H1 (cell line): Measurements from ENCODE around the gene SOCS3. TPM values are rescaled to one million over a fixed set of nuclear protein-coding genes. Genes with fewer than 3 reads are reported as not detected.

ENCODE experiments used
- CTCF ChIA-PET: fragments of 300-600 bp; sonication (Branson Sonifier 250); formaldehyde crosslinking; loops from one replicate; lab custom pipeline; 2021; ENCODE audit not compliant: partially characterized antibody; lab: Charles Lee
- POLR2A ChIA-PET: fragments of 300-600 bp; sonication (Branson Sonifier 250); formaldehyde crosslinking; loops from one replicate; lab custom pipeline; 2021; ENCODE audit warnings: inconsistent platforms; ENCODE audit not compliant: partially characterized antibody; lab: Charles Lee
- DNase-seq, 2 experiments: peaks; one replicate each; pipeline versions ENCODE4 v3.0.0 to v3.0.0-alpha.2; 2010 to 2022; ENCODE audit warnings: low spot score in 2 of 2, low read depth in 1 of 2, mixed read lengths in 1 of 2
- FAIRE-seq: peaks from 2 replicates; lab custom pipeline; 2011; peaks lifted over from hg19 to GRCh38; lab: Jason Lieb, UNC
- H2AFZ ChIP-seq: 2 replicates; pipeline ENCODE4 v1.8.1; 2012; ENCODE audit warnings: low read length, inconsistent platforms
- H2AK5ac ChIP-seq: 2 replicates; pipeline ENCODE4 v1.6.1; 2013; ENCODE audit warnings: low read depth, low read length
- H2BK120ac ChIP-seq: replicated peaks from 2 replicates; pipeline ENCODE3; 2013; ENCODE audit warnings: low read depth, low read length, inconsistent platforms
- H2BK12ac ChIP-seq: 2 replicates; pipeline ENCODE4 v1.6.1; 2013; ENCODE audit warnings: low read depth, low read length
- H2BK15ac ChIP-seq: 2 replicates; pipeline ENCODE4 v1.6.1; 2013; ENCODE audit warnings: low read length
- H2BK20ac ChIP-seq: 2 replicates; pipeline ENCODE4 v1.6.1; 2013; ENCODE audit warnings: low read length
- H2BK5ac ChIP-seq: 2 replicates; pipeline ENCODE4 v1.6.1; 2013; ENCODE audit warnings: low read depth, low read length
- H3K14ac ChIP-seq: 2 replicates; pipeline ENCODE4 v1.6.1; 2013; ENCODE audit warnings: inconsistent platforms; ENCODE audit not compliant: insufficient read length
- H3K18ac ChIP-seq: 2 replicates; pipeline ENCODE4 v1.6.1; 2013; ENCODE audit warnings: low read length; ENCODE audit errors: extremely low read depth
- H3K23ac ChIP-seq: 2 replicates; pipeline ENCODE4 v1.6.1; 2013; ENCODE audit warnings: inconsistent platforms; ENCODE audit not compliant: insufficient read length
- H3K23me2 ChIP-seq: 2 replicates; pipeline ENCODE4 v1.6.1; 2013; ENCODE audit warnings: low read depth, low read length
- H3K27ac ChIP-seq: 2 replicates; pipeline ENCODE4 v1.6.1; 2011; ENCODE audit warnings: low read depth, low read length, inconsistent platforms
- H3K27me3 ChIP-seq, 4 experiments: replicated peaks in 1 of 4; 1 replicate in 1 of 4; 2 replicates in 3 of 4; pipeline versions ENCODE4 v1.6.1 to v1.8.1; 2011 to 2013; ENCODE audit warnings: low read length in 3 of 4, mild to moderate bottlenecking in 3 of 4, inconsistent platforms in 2 of 4, mixed read lengths in 2 of 4, moderate library complexity in 1 of 4; ENCODE audit not compliant: control insufficient read depth in 3 of 4, insufficient read depth in 3 of 4; ENCODE audit errors: extremely low read depth in 1 of 4
- H3K36me3 ChIP-seq, 4 experiments: 2 replicates each; pipeline versions ENCODE4 v1.6.1 to v1.8.1; 2011 to 2013; ENCODE audit warnings: mild to moderate bottlenecking in 4 of 4, low read length in 3 of 4, moderate library complexity in 2 of 4, control low read depth in 1 of 4, inconsistent platforms in 1 of 4; ENCODE audit not compliant: insufficient read depth in 4 of 4, control insufficient read depth in 2 of 4
- H3K4ac ChIP-seq: replicated peaks from 2 replicates; pipeline ENCODE3; 2013; ENCODE audit warnings: low read length, low read depth, mixed read lengths, inconsistent platforms; ENCODE audit not compliant: insufficient read length
- H3K4me1 ChIP-seq, 4 experiments: replicated peaks in 1 of 4; 1 replicate in 1 of 4; 2 replicates in 3 of 4; pipeline versions ENCODE4 v1.6.1 to v1.8.1; 2011 to 2013; ENCODE audit warnings: low read length in 3 of 4, inconsistent platforms in 2 of 4, mixed read lengths in 1 of 4; ENCODE audit not compliant: insufficient read depth in 4 of 4, control insufficient read depth in 3 of 4
- H3K4me2 ChIP-seq, 2 experiments: 2 replicates each; pipeline versions ENCODE4 v1.6.1 to v1.8.1; 2011 to 2013; ENCODE audit warnings: low read depth in 2 of 2, low read length in 2 of 2, control low read depth in 1 of 2, inconsistent platforms in 1 of 2, mild to moderate bottlenecking in 1 of 2; ENCODE audit not compliant: insufficient read depth in 1 of 2
- H3K4me3 ChIP-seq, 4 experiments: fragments of 200-600, 300-600 bp in 1 of 4; sonication (generic), shearing (Covaris generic), sonication (Bioruptor Twin) in 1 of 4; 2 replicates each; pipeline versions ENCODE4 v1.5.1 to v1.8.1; 2011 to 2016; ENCODE audit warnings: low read length in 4 of 4, low read depth in 3 of 4, control low read depth in 2 of 4, inconsistent platforms in 2 of 4, mild to moderate bottlenecking in 2 of 4, mixed read lengths in 1 of 4, moderate library complexity in 1 of 4; ENCODE audit not compliant: insufficient read depth in 2 of 4; ENCODE audit errors: extremely low read depth in 1 of 4
- H3K56ac ChIP-seq: replicated peaks from 2 replicates; pipeline ENCODE3; 2013; ENCODE audit warnings: low read depth, mild to moderate bottlenecking, mixed read lengths, low read length, inconsistent platforms; ENCODE audit not compliant: insufficient read length
- H3K79me1 ChIP-seq: 2 replicates; pipeline ENCODE4 v1.6.1; 2013; ENCODE audit warnings: low read depth, low read length, control low read depth
- H3K79me2 ChIP-seq, 2 experiments: 2 replicates each; pipeline versions ENCODE4 v1.6.1 to v1.8.1; 2012 to 2013; ENCODE audit warnings: low read length in 2 of 2, mild to moderate bottlenecking in 2 of 2, inconsistent platforms in 1 of 2; ENCODE audit not compliant: insufficient read depth in 2 of 2, control insufficient read depth in 1 of 2
- H3K9ac ChIP-seq, 4 experiments: replicated peaks in 1 of 4; 1 replicate in 1 of 4; 2 replicates in 3 of 4; pipeline versions ENCODE4 v1.6.1 to v1.8.1; 2011 to 2013; ENCODE audit warnings: low read depth in 3 of 4, low read length in 3 of 4, control low read depth in 2 of 4, mild to moderate bottlenecking in 2 of 4, moderate library complexity in 2 of 4, inconsistent platforms in 1 of 4; ENCODE audit errors: extremely low read depth in 1 of 4
- H3K9me3 ChIP-seq, 2 experiments: 2 replicates each; pipeline versions ENCODE4 v1.6.1 to v1.8.1; 2012 to 2013; ENCODE audit warnings: mild to moderate bottlenecking in 2 of 2, moderate library complexity in 2 of 2, control low read depth in 1 of 2, inconsistent platforms in 1 of 2, low read depth in 1 of 2, low read length in 1 of 2, mixed read lengths in 1 of 2; ENCODE audit not compliant: insufficient read depth in 2 of 2
- H4K20me1 ChIP-seq, 2 experiments: replicated peaks in 1 of 2; 2 replicates each; pipeline versions ENCODE3 to v1.8.1; 2011 to 2013; ENCODE audit warnings: inconsistent platforms in 2 of 2, low read length in 2 of 2, mild to moderate bottlenecking in 1 of 2; ENCODE audit not compliant: insufficient read depth in 2 of 2, control insufficient read depth in 1 of 2
- H4K5ac ChIP-seq: 2 replicates; pipeline ENCODE4 v1.6.1; 2013; ENCODE audit warnings: low read length, low read depth, mixed read lengths, inconsistent platforms; ENCODE audit not compliant: insufficient read length
- H4K8ac ChIP-seq: 2 replicates; pipeline ENCODE4 v1.8.0; 2013; ENCODE audit warnings: mild to moderate bottlenecking, moderate library complexity, low read length, inconsistent platforms; ENCODE audit not compliant: insufficient read depth; ENCODE audit errors: extremely low read depth
- H4K91ac ChIP-seq: replicated peaks from 2 replicates; pipeline ENCODE3; 2013; ENCODE audit warnings: low read length, mixed read lengths, inconsistent platforms; ENCODE audit not compliant: insufficient read length
- EP300 ChIP-seq, 2 experiments: IDR thresholded peaks; 1 replicate in 1 of 2; 2 replicates in 1 of 2; pipeline ENCODE4 v1.6.1; 2011 to 2012; ENCODE audit warnings: low read depth in 2 of 2, low read length in 2 of 2, mild to moderate bottlenecking in 2 of 2, borderline replicate concordance in 1 of 2, inconsistent platforms in 1 of 2, moderate library complexity in 1 of 2
- HDAC2 ChIP-seq, 2 experiments: fragments of 300-600 bp in 1 of 2; sonication (generic) in 1 of 2; IDR thresholded peaks; 2 replicates each; pipeline ENCODE4 v1.6.1; 2011 to 2012; ENCODE audit warnings: low read depth in 2 of 2, low read length in 2 of 2, mild to moderate bottlenecking in 2 of 2, moderate library complexity in 2 of 2, borderline replicate concordance in 1 of 2, inconsistent platforms in 1 of 2
- HDAC6 ChIP-seq: IDR thresholded peaks from one replicate; pipeline ENCODE4 v1.7.1; 2012; ENCODE audit warnings: low read depth, mild to moderate bottlenecking, inconsistent platforms, low read length, moderate library complexity
- MAFK ChIP-seq: IDR thresholded peaks from 2 replicates; pipeline ENCODE4 v1.6.1; 2012; ENCODE audit warnings: low read depth, mild to moderate bottlenecking, improper control_type of control experiment, low read length
- POLR2AphosphoS5 ChIP-seq: IDR thresholded peaks from 2 replicates; pipeline ENCODE4 v1.6.1; 2011; ENCODE audit warnings: low read depth, low read length
- SAP30 ChIP-seq: fragments of 300-600 bp; sonication (generic); IDR thresholded peaks from 2 replicates; pipeline ENCODE4 v1.7.1; 2012; ENCODE audit warnings: low read length, moderate library complexity, mild to moderate bottlenecking, inconsistent platforms; ENCODE audit not compliant: insufficient read depth, insufficient replicate concordance
- SP2 ChIP-seq: IDR thresholded peaks from 2 replicates; pipeline ENCODE4 v1.6.1; 2012; ENCODE audit warnings: mild to moderate bottlenecking, low read length, inconsistent platforms
- SRF ChIP-seq: IDR thresholded peaks from 2 replicates; pipeline ENCODE4 v1.6.1; 2011; ENCODE audit warnings: mild to moderate bottlenecking, low read depth, low read length, moderate library complexity
- TAF7 ChIP-seq: optimal IDR thresholded peaks from 2 replicates; pipeline ENCODE3; 2011; ENCODE audit warnings: low read depth, mild to moderate bottlenecking, inconsistent platforms, low read length, moderate library complexity, borderline replicate concordance
- TBP ChIP-seq: IDR thresholded peaks from 2 replicates; pipeline ENCODE4 v1.6.1; 2011; ENCODE audit warnings: low read depth, low read length, improper control_type of control experiment
- WGBS, 2 experiments: shearing (Covaris generic) in 1 of 2; methylation state at CpG; one replicate each; pipeline versions ENCODE4 v1.1.6 to v1.1.7; 2013 to 2015; ENCODE audit warnings: low lambda C conversion rate in 2 of 2, mixed read lengths in 2 of 2, inconsistent platforms in 1 of 2, low coverage in 1 of 2, missing lambda C conversion rate in 1 of 2; ENCODE audit not compliant: insufficient replicate concordance in 2 of 2, insufficient coverage in 1 of 2, insufficient read length in 1 of 2; ENCODE audit errors: extremely low coverage in 1 of 2, missing lambda C conversion rate in 1 of 2; 5-methylcytosine and 5-hydroxymethylcytosine counted together
- polyA plus RNA-seq, 7 experiments: library from polyadenylated mRNA; depleted of rRNA in 3 of 7; stranded (reverse) in 5 of 7; unstranded in 2 of 7; fragments of >200 nt in 5 of 7; fragments of 200-250 nt in 2 of 7; gene quantifications; 1 replicate in 5 of 7; 2 replicates in 1 of 7; 4 replicates in 1 of 7; pipeline versions ENCODE4 v1.2.1 to v1.2.3, GENCODE V29; 2011 to 2013; ENCODE audit warnings: missing spikeins in 2 of 7, mixed read lengths in 2 of 7
- total RNA-seq: library from RNA; stranded (reverse); fragmentation: NEBNext Ultra II Directional; extraction: Animal tissue kit (Norgen Biotek cat#: 25700); gene quantifications from 2 replicates; pipeline ENCODE4 v1.2.1, GENCODE V29; 2021

The SOCS3 gene
- total and polyA plus RNA-seq, 2 of the 8 experiments (the other 6 are each of a cell fraction or from before 2014, with no cell fraction given) = 10.1 to 47.9 TPM

DNA sequence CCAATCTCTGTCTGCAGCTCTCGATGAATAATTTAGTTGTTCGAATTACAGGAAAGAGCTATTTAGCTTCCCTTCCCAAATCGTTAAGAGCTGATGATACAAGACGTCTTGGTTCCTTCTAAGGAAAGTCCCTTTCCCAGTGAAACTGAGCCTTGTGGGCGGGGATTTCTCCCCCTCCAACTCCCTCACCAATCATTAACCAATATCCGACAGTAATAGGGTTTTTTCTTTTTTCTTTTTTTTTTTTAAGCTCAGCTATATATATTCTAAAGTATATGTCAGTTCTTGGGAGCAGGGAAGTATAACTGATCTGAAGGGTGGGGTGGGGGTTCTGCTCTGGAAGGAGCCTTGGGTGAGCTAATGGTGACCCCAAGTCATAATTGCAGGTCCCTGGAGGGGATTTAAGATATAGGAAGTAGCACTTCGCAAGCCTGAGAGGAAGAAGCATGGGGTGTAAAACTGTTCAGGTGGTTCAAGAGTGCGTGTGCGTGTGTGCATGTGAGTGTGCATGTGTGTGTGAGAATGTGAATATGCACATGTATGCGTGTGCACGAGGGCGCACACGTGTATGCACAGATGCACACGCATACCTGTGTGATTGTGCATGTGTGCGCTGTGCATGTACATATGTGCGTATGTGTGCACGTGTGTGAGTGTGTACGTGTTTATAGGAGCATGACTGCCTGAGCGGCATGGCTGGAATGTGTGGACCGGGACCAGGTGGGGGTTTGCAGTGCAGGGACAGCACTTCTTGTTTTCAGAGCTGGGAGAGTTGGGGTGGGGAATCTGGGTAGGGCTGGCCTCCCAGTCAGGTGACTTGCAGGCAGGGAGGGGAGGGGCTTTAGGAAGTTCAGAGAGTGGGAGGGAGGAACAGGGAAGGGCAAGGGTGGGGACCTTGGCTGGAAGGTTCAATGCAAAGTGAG lies 42.7 kb downstream of the SOCS3 start:
- no peaks in the 10 kb centered on the region for H3K9me3 ChIP-seq
- peaks cover 8 to 38% (median 32%) of the 10 kb centered on the region in 4 experiments for H3K4me1 ChIP-seq
- H3K36me3 ChIP-seq = no peaks in the 10 kb centered on the region
- peak overlapping the region; percentile 95 for H2BK15ac ChIP-seq
- no peaks in the 10 kb centered on the region for H4K20me1 ChIP-seq
- no peak overlapping the region for H2AFZ ChIP-seq
- DNase-seq = peak; percentile 70 to 77
- POLR2A ChIA-PET = interaction anchor here (0.6 to 3.3 kb wide), 16 partner anchors 8 to 137 kb away, joined by 3 to 28 read pairs (median 3); partner anchors contain the start of genes SOCS3 and TK1
- H3K79me1 ChIP-seq = no peaks in the 10 kb centered on the region
- peak; percentile 36 for FAIRE-seq
- H3K14ac ChIP-seq = no peak overlapping the region
- H3K23ac ChIP-seq = no peak overlapping the region
- H4K5ac ChIP-seq = peak overlapping the region; percentile 93
- H3K23me2 ChIP-seq = peaks cover 11% of the 10 kb centered on the region
- WGBS, 2 experiments = 27% methylated on average over 20 of the region's 20 CpGs; no CpG with 5 or more reads in 1 of the 2 experiments
- H3K27me3 ChIP-seq = peaks cover 0 to 3% (median 0%) of the 10 kb centered on the region in 4 experiments; a peak in 2 of 7 replicates
- CTCF ChIA-PET = interaction anchor here (0.8 to 6.1 kb wide), 14 partner anchors 8 to 104 kb away, joined by 3 to 20 read pairs (median 4); no protein-coding TSS in a partner anchor
- peak overlapping the region; percentile 98 for H2BK12ac ChIP-seq
- H4K8ac ChIP-seq = no peak overlapping the region
- H3K9ac ChIP-seq = peak overlapping the region in 3 of 4 experiments; percentile 3 to 33 (median 31); a peak in 3 of 7 replicates
- peak overlapping the region; percentile 100 for H3K18ac ChIP-seq
- peak overlapping the region; percentile 89 for H2BK20ac ChIP-seq
- peak overlapping the region; percentile 49; the same call in 1 of the 2 replicates for H3K27ac ChIP-seq
- H2AK5ac ChIP-seq = peak overlapping the region; percentile 95
- peak overlapping the region; percentile 99 for H4K91ac ChIP-seq
- peak overlapping the region in 2 of 4 experiments; percentile 3 to 36; a peak in 3 of 8 replicates for H3K4me3 ChIP-seq
- H3K79me2 ChIP-seq = no peaks in the 10 kb centered on the region
- peak overlapping the region; percentile 94 for H3K4ac ChIP-seq
- H3K56ac ChIP-seq = peak overlapping the region; percentile 48
- H3K4me2 ChIP-seq = peak overlapping the region; percentile 63 to 76
- peak overlapping the region; percentile 89 for H2BK5ac ChIP-seq
- peak overlapping the region; percentile 66 for H2BK120ac ChIP-seq
- TF ChIP-seq TBP (no peak), HDAC2 (IDR thresholded peaks at IDR 0.05; ENCODE audit: borderline replicate concordance in 1 of 2, low read depth in 2 of 2, low read length in 2 of 2) (no peak), SP2 (no peak), POLR2AphosphoS5 (no peak), MAFK (no peak), SAP30 (no peak), HDAC6 (no peak), TAF7 (no peak), SRF (no peak), EP300 (IDR thresholded peaks at IDR 0.05; ENCODE audit: borderline replicate concordance in 1 of 2, low read depth in 2 of 2, low read length in 2 of 2) (no peak)
